ENCODE data around the gene DIS3L2. TPM values are rescaled to one million over a fixed set of nuclear protein-coding genes. Genes with fewer than 3 reads are reported as not detected.

DIS3L2 gene
- total and polyA plus RNA-seq, 2 experiments from 2014 or later, result 9.3 to 15.6 TPM

- no peaks in the 10 kb centered on the region for H3K4me1 ChIP-seq (ENCODE audit: insufficient read depth)
- no peaks in the 10 kb centered on the region for H3K79me2 ChIP-seq (ENCODE audit: insufficient read depth)
- no peak overlapping the region for H3K9ac ChIP-seq
- no peak overlapping the region for H3K27ac ChIP-seq
- H3K27me3 ChIP-seq (replicated peaks; ENCODE audit: insufficient read depth), result peaks cover 34% of the 10 kb centered on the region
- H3K9me2 ChIP-seq (ENCODE audit: insufficient read depth), result no peaks in the 10 kb centered on the region
- no peak overlapping the region for H3K4me3 ChIP-seq
- H4K20me1 ChIP-seq (ENCODE audit: insufficient read depth), result no peaks in the 10 kb centered on the region
- H3K9me3 ChIP-seq (ENCODE audit: low read depth), result no peaks in the 10 kb centered on the region
- TF ChIP-seq EZH2 (IDR thresholded peaks at IDR 0.05; ENCODE audit: insufficient read depth, poor library complexity, severe bottlenecking), result no peak
- in situ Hi-C loops (cut with MboI), result loop anchor here (10.0 kb wide), 1 partner anchor 206 kb away; no protein-coding TSS in a partner anchor
- WGBS, 2 experiments (ENCODE audit: low coverage in 1 of 2, low lambda C conversion rate in 2 of 2, missing lambda C conversion rate in 2 of 2), result 75 to 82% methylated on average over 5 of the region's 5 CpGs
- no peaks in the 10 kb centered on the region for H3K36me3 ChIP-seq (ENCODE audit: low read depth)
- H3F3A ChIP-seq (ENCODE audit: insufficient read depth), result no peaks in the 10 kb centered on the region
- H3K4me2 ChIP-seq (ENCODE audit: unreplicated experiment), result no peak overlapping the region
- DNase-seq, result no peak
- no peak overlapping the region for H2AFZ ChIP-seq
Observed at GRCh38 chr2:231928481-231928880, 33.0 kb upstream of the DIS3L2 start.

- Histone ChIP-seq H3K79me2 (ENCODE audit: insufficient read depth) (no peaks in the 10 kb centered on the region), H3K9me3 (ENCODE audit: low read depth) (no peaks in the 10 kb centered on the region), H3K4me2 (ENCODE audit: unreplicated experiment) (no peak overlapping the region), H3K27me3 (replicated peaks; ENCODE audit: insufficient read depth) (peaks cover 34% of the 10 kb centered on the region), H3K36me3 (ENCODE audit: low read depth) (no peaks in the 10 kb centered on the region), H2AFZ (no peak overlapping the region), H3K9ac (no peak overlapping the region), H3F3A (ENCODE audit: insufficient read depth) (no peaks in the 10 kb centered on the region), H4K20me1 (ENCODE audit: insufficient read depth) (no peaks in the 10 kb centered on the region), H3K4me3 (no peak overlapping the region), H3K9me2 (ENCODE audit: insufficient read depth) (no peaks in the 10 kb centered on the region), H3K4me1 (ENCODE audit: insufficient read depth) (no peaks in the 10 kb centered on the region), H3K27ac (no peak overlapping the region)
- TF ChIP-seq EZH2 (IDR thresholded peaks at IDR 0.05; ENCODE audit: insufficient read depth, poor library complexity, severe bottlenecking), result no peak
- no peak for TF ChIP-seq EZH2phosphoT487 (IDR thresholded peaks at IDR 0.05; ENCODE audit: insufficient read depth, low read depth)
- no peak for DNase-seq
- WGBS, 2 experiments (ENCODE audit: low coverage in 1 of 2, low lambda C conversion rate in 2 of 2, missing lambda C conversion rate in 2 of 2), result 76 to 83% methylated on average over 11 of the region's 11 CpGs
- in situ Hi-C loops (cut with MboI), result loop anchor here (10.0 kb wide), 1 partner anchor 206 kb away; no protein-coding TSS in a partner anchor
Observed at GRCh38 chr2:231928901-231929725, 32.4 kb upstream of the DIS3L2 start.

GRCh38 chr2:231929961-231930592, 31.4 kb upstream of the DIS3L2 start:
- Histone ChIP-seq H3K27ac (no peak overlapping the region), H3K9ac (no peak overlapping the region), H3K9me3 (ENCODE audit: low read depth) (no peaks in the 10 kb centered on the region), H3K4me2 (ENCODE audit: unreplicated experiment) (no peak overlapping the region), H3K36me3 (ENCODE audit: low read depth) (no peaks in the 10 kb centered on the region), H4K20me1 (ENCODE audit: insufficient read depth) (no peaks in the 10 kb centered on the region), H2AFZ (no peak overlapping the region), H3K9me2 (ENCODE audit: insufficient read depth) (no peaks in the 10 kb centered on the region), H3F3A (ENCODE audit: insufficient read depth) (no peaks in the 10 kb centered on the region), H3K27me3 (replicated peaks; ENCODE audit: insufficient read depth) (peaks cover 34% of the 10 kb centered on the region), H3K79me2 (ENCODE audit: insufficient read depth) (no peaks in the 10 kb centered on the region), H3K4me3 (no peak overlapping the region), H3K4me1 (ENCODE audit: insufficient read depth) (no peaks in the 10 kb centered on the region)
- no peak for TF ChIP-seq EZH2phosphoT487 (IDR thresholded peaks at IDR 0.05; ENCODE audit: insufficient read depth, low read depth)
- TF ChIP-seq EZH2 (IDR thresholded peaks at IDR 0.05; ENCODE audit: insufficient read depth, poor library complexity, severe bottlenecking), result no peak
- WGBS, 2 experiments (ENCODE audit: low coverage in 1 of 2, low lambda C conversion rate in 2 of 2, missing lambda C conversion rate in 2 of 2), result 23% methylated on average over 11 of the region's 11 CpGs
- DNase-seq, result no peak
- in situ Hi-C loops (cut with MboI), result loop anchor here (10.0 kb wide), 1 partner anchor 205 kb away; no protein-coding TSS in a partner anchor

GRCh38 chr2:231930593-231931281, 30.8 kb upstream of the DIS3L2 start:
- Histone ChIP-seq H2AFZ (no peak overlapping the region), H3K9me2 (ENCODE audit: insufficient read depth) (no peaks in the 10 kb centered on the region), H3K36me3 (ENCODE audit: low read depth) (no peaks in the 10 kb centered on the region), H3K27me3 (replicated peaks; ENCODE audit: insufficient read depth) (peaks cover 34% of the 10 kb centered on the region), H3F3A (ENCODE audit: insufficient read depth) (peaks cover 4% of the 10 kb centered on the region; the same call in 1 of the 2 replicates), H3K4me3 (no peak overlapping the region), H3K4me1 (ENCODE audit: insufficient read depth) (no peaks in the 10 kb centered on the region), H3K9ac (no peak overlapping the region), H3K79me2 (ENCODE audit: insufficient read depth) (no peaks in the 10 kb centered on the region), H3K27ac (no peak overlapping the region), H3K9me3 (ENCODE audit: low read depth) (no peaks in the 10 kb centered on the region), H3K4me2 (ENCODE audit: unreplicated experiment) (no peak overlapping the region), H4K20me1 (ENCODE audit: insufficient read depth) (no peaks in the 10 kb centered on the region)
- WGBS, 2 experiments (ENCODE audit: low coverage in 1 of 2, low lambda C conversion rate in 2 of 2, missing lambda C conversion rate in 2 of 2), result 54 to 62% methylated on average over 6 to 8 of the region's 8 CpGs
- TF ChIP-seq EZH2phosphoT487 (IDR thresholded peaks at IDR 0.05; ENCODE audit: insufficient read depth, low read depth), result no peak
- DNase-seq, result no peak
- in situ Hi-C loops (cut with MboI), result no loop called here
